SH-SY5Y (cell line): ENCODE measurements around the gene ZSWIM9.

Experiments used
- GATA2 ChIP-seq: IDR thresholded peaks from 2 replicates; pipeline ENCODE4 v1.6.1; 2011; ENCODE audit warnings: mild to moderate bottlenecking, low read depth, low read length
- GATA3 ChIP-seq: IDR thresholded peaks from 2 replicates; pipeline ENCODE4 v1.6.1; 2011; ENCODE audit warnings: low read depth, mild to moderate bottlenecking, low read length, moderate library complexity

DNA sequence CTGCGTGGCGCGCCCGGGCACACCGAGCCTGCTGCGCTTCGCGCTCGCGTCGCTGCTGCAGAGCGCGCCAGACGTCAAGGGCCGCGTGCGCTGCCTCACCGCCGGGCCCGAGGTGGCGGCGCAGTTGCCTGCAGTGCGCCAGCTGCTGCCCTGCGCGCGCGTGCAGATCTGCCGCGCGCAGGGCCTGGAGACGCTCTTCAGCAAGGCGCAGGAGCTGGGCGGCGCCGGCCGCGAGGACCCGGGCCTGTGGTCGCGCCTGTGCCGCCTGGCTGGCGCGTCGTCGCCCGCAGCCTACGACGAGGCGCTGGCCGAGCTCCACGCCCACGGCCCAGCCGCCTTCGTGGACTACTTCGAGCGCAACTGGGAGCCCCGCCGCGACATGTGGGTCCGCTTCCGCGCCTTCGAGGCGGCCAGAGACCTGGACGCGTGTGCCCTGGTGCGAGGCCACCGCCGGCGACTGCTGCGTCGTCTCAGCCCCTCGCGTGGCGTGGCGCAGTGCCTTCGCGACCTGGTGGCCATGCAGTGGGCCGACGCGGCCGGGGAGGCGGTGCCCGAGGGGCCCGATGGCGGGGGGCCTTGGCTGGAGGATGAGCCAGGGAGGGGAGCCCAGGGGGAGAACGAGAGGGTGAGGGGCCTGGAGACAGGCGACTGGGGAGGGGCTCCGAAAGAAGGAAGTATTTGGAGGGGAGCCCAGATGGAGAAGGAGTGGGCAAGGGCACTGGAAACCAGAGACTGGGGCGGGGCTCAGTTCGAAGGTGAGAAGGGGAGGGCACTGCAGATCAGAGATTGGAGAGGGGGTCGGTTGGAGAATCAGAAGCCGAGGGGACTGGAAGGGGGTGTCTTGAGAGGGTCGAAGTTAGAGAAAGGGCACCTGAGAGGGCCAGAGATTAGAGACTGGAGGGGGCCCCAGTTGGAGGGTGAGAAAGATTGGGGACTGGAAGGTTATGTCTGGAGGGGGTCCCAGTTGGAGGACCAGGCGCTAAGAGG is 24.7 kb downstream of the ZSWIM9 start:
- TF ChIP-seq GATA2, result no peak
- TF ChIP-seq GATA3, result no peak
